Osteocyte (in vitro differentiated cells): ENCODE measurements around the gene TXNRD2. TPM values are rescaled to one million over a fixed set of nuclear protein-coding genes. Genes with fewer than 3 reads are reported as not detected.
"Not testable (repeated sequence)": the region's sequence is repeated elsewhere in the genome, so short reads cannot be mapped to it uniquely, and the experiment has no call there.

Source experiments
- DNase-seq: peaks from one replicate; pipeline ENCODE4 v3.0.0; 2021; ENCODE audit warnings: mixed read lengths; ENCODE audit not compliant: unreplicated experiment; ENCODE audit errors: extremely low spot score
- H3K27ac Mint-ChIP-seq: one replicate; pipeline ENCODE4 v1.8.0; 2021; ENCODE audit warnings: mild to moderate bottlenecking, mixed read lengths; ENCODE audit not compliant: unreplicated experiment
- H3K27me3 Mint-ChIP-seq: one replicate; pipeline ENCODE4 v1.8.0; 2021; ENCODE audit warnings: mixed read lengths; ENCODE audit not compliant: unreplicated experiment
- H3K36me3 Mint-ChIP-seq: one replicate; pipeline ENCODE4 v1.8.0; 2021; ENCODE audit warnings: mixed read lengths; ENCODE audit not compliant: unreplicated experiment
- H3K4me1 Mint-ChIP-seq: one replicate; pipeline ENCODE4 v1.8.0; 2021; ENCODE audit warnings: mixed read lengths; ENCODE audit not compliant: unreplicated experiment
- H3K4me3 Mint-ChIP-seq: one replicate; pipeline ENCODE4 v1.8.0; 2021; ENCODE audit warnings: mild to moderate bottlenecking, moderate library complexity, mixed read lengths; ENCODE audit not compliant: unreplicated experiment
- H3K9me3 Mint-ChIP-seq: one replicate; pipeline ENCODE4 v1.8.0; 2021; ENCODE audit warnings: mixed read lengths; ENCODE audit not compliant: unreplicated experiment
- CTCF ChIP-seq: fragments of 200-600 bp; sonication (generic); IDR thresholded peaks from 2 replicates; pipeline ENCODE4 v1.5.0; 2021; ENCODE audit warnings: antibody characterized with exemption, mild to moderate bottlenecking, moderate library complexity
- total RNA-seq: library from RNA; stranded (reverse); gene quantifications from 2 replicates; pipeline ENCODE4 v1.2.1, GENCODE V29; 2021

The TXNRD2 gene
- total RNA-seq, 1 donor from 2014 or later, result 12.6 TPM

DNA sequence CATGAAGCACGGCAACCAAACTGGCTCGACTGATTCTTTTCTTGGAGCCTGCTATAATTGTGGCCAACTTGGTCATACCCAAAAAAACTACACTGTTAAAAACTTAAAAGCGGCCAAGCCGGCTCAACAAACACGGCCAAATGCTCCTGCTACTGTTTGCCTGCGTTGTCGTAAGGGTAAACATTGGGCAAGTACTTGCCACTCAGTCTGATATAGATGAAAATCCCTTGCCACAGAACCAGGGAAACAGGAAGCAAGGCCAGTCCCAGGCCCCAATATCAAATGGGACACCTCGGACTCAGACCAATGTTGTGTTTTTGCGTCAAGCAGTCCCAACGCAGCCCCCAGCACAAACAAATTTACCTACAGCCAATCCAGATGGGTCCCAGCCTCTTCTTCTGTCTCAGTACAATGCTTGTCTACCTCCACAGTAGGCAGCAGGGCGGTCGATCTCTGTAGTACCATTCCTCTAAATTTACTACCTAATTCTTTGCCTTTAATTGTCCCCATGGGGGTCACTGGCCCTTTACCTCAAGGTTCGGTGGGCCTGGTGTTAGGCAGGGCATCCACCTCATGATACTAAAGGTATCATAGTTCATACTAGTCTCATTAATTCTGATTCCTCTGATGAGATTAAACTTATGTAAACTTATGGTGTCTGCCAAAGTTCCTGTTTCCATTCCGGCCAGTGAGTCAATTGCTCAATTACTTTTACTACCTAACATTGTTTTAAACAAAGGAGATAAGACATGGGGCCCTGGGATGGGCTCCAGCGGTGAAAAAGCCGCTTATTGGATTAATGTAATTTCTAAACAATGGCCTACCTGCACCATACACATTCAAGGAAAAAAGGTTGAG lies 3.8 kb downstream of the TXNRD2 start:
- no peaks in the 10 kb centered on the region for H3K27me3 Mint-ChIP-seq
- H3K9me3 Mint-ChIP-seq, result peaks cover 17% of the 10 kb centered on the region
- no peak overlapping the region for H3K27ac Mint-ChIP-seq
- H3K36me3 Mint-ChIP-seq, result peaks cover 10% of the 10 kb centered on the region
- H3K4me3 Mint-ChIP-seq, result no peak overlapping the region
- no peak for TF ChIP-seq CTCF
- H3K4me1 Mint-ChIP-seq, result peaks cover 18% of the 10 kb centered on the region
- DNase-seq, result no peak

DNA sequence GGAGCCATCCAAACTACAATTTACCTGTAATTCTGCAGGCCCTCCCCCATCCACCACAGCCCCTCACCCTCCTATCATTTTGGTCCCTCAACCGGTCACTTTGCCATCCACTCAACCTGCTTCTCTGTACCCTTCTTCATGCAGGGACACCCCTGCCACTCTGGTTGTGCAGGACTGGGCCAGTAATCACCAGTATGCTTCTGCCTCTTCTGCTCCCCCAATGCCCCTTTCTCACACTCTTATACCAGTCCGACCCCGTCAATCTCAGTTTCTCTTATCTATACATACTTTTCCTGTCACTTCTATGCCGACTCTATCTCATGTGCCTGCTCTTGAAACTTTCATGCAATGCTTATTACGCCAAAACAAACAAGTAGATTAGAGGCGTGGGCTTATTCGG lies 5.1 kb downstream of the TXNRD2 start:
- Mint-ChIP-seq H3K9me3 (peaks cover 17% of the 10 kb centered on the region), H3K4me3 (no peak overlapping the region), H3K36me3 (peaks cover 10% of the 10 kb centered on the region), H3K4me1 (peaks cover 9% of the 10 kb centered on the region), H3K27ac (no peak overlapping the region), H3K27me3 (no peaks in the 10 kb centered on the region)
- no peak for DNase-seq
- no peak for TF ChIP-seq CTCF

GRCh38 chr22:19935123-19935718 lies 6.4 kb downstream of the TXNRD2 start:
- H3K4me3 Mint-ChIP-seq, H3K4me1 Mint-ChIP-seq, H3K27ac Mint-ChIP-seq, H3K27me3 Mint-ChIP-seq, DNase-seq: not testable (repeated sequence)
- peaks cover 17% of the 10 kb centered on the region for H3K9me3 Mint-ChIP-seq
- peaks cover 10% of the 10 kb centered on the region for H3K36me3 Mint-ChIP-seq

GRCh38 chr22:19933341-19934241 lies 8.0 kb downstream of the TXNRD2 start:
- DNase-seq, result no peak
- no peak overlapping the region for H3K4me3 Mint-ChIP-seq
- TF ChIP-seq CTCF, result no peak
- H3K27me3 Mint-ChIP-seq, result no peaks in the 10 kb centered on the region
- no peaks in the 10 kb centered on the region for H3K4me1 Mint-ChIP-seq
- H3K27ac Mint-ChIP-seq, result no peak overlapping the region
- H3K9me3 Mint-ChIP-seq, result peaks cover 17% of the 10 kb centered on the region
- peaks cover 10% of the 10 kb centered on the region for H3K36me3 Mint-ChIP-seq

- no peak overlapping the region for H3K27ac Mint-ChIP-seq
- TF ChIP-seq CTCF, result no peak
- peaks cover 10% of the 10 kb centered on the region for H3K36me3 Mint-ChIP-seq
- H3K4me3 Mint-ChIP-seq, result no peak overlapping the region
- H3K9me3 Mint-ChIP-seq, result peaks cover 17% of the 10 kb centered on the region
- no peaks in the 10 kb centered on the region for H3K4me1 Mint-ChIP-seq
- H3K27me3 Mint-ChIP-seq, result no peaks in the 10 kb centered on the region
- no peak for DNase-seq
Observed at GRCh38 chr22:19932367-19933206, 9.0 kb downstream of the TXNRD2 start.
